ENCODE measurements around the gene UMODL1.

The UMODL1 gene

GRCh38 chr21:42083361-42083690 is 12.2 kb downstream of the UMODL1 start (continued):
- TF ChIP-seq PATZ1 (CRISPR knock-in tag; IDR thresholded peaks at IDR 0.05; ENCODE audit: borderline replicate concordance) (no peak), SNAI2 (CRISPR knock-in tag; IDR thresholded peaks at IDR 0.05) (no peak)

- TF ChIP-seq ARNTL (CRISPR knock-in tag; IDR thresholded peaks at IDR 0.05; ENCODE audit: borderline replicate concordance, low read depth): no peak
- no peak for TF ChIP-seq ZC3H10 (CRISPR knock-in tag; IDR thresholded peaks at IDR 0.05)
- TF ChIP-seq BACH2 (CRISPR knock-in tag; IDR thresholded peaks at IDR 0.05; ENCODE audit: borderline replicate concordance): no peak
- TF ChIP-seq TSHZ2 (CRISPR knock-in tag; IDR thresholded peaks at IDR 0.05): no peak
- no peak for TF ChIP-seq CSDC2 (CRISPR knock-in tag; IDR thresholded peaks at IDR 0.05)
- TF ChIP-seq TCF4 (CRISPR knock-in tag; IDR thresholded peaks at IDR 0.05; ENCODE audit: borderline replicate concordance): no peak
- no peak for TF ChIP-seq ESRRG (CRISPR knock-in tag; IDR thresholded peaks at IDR 0.05)
- no peak for TF ChIP-seq OSR1 (CRISPR knock-in tag; IDR thresholded peaks at IDR 0.05)
- no peak for TF ChIP-seq ZFP30 (CRISPR knock-in tag; IDR thresholded peaks at IDR 0.05)
- no peak for TF ChIP-seq ZFP3 (CRISPR knock-in tag; IDR thresholded peaks at IDR 0.05)
- no peak for TF ChIP-seq CSRNP3 (CRISPR knock-in tag; IDR thresholded peaks at IDR 0.05)
- no peak for TF ChIP-seq ZNF8 (CRISPR knock-in tag; IDR thresholded peaks at IDR 0.05)
- TF ChIP-seq SNAI2 (CRISPR knock-in tag; IDR thresholded peaks at IDR 0.05): no peak
- TF ChIP-seq PATZ1 (CRISPR knock-in tag; IDR thresholded peaks at IDR 0.05; ENCODE audit: borderline replicate concordance): no peak
- TF ChIP-seq ZNF70 (CRISPR knock-in tag; IDR thresholded peaks at IDR 0.05): no peak
- TF ChIP-seq POU6F1 (CRISPR knock-in tag; IDR thresholded peaks at IDR 0.05; ENCODE audit: borderline replicate concordance, low read depth): no peak
- TF ChIP-seq ZNF565 (CRISPR knock-in tag; conservative IDR thresholded peaks at IDR 0.05; ENCODE audit: low read depth): no peak
- TF ChIP-seq ISL1 (CRISPR knock-in tag; IDR thresholded peaks at IDR 0.05): no peak
- no peak for TF ChIP-seq RARB (CRISPR knock-in tag; IDR thresholded peaks at IDR 0.05)
- ATAC-seq: no peak
These were observed 13.0 kb downstream of the UMODL1 start for GRCh38 chr21:42084079-42084478.

- no peak for ATAC-seq
- TF ChIP-seq GLIS3 (CRISPR knock-in tag; IDR thresholded peaks at IDR 0.05): no peak
- TF ChIP-seq CSDC2 (CRISPR knock-in tag; IDR thresholded peaks at IDR 0.05): no peak
These were observed 14.3 kb downstream of the UMODL1 start for GRCh38 chr21:42085246-42086077.
